K562 (cell line): Measurements from ENCODE around the gene DPP3. TPM values are rescaled to one million over a fixed set of nuclear protein-coding genes. Genes with fewer than 3 reads are reported as not detected.

Experiments used
- ATF6 ChIP-seq: sonication (generic); formaldehyde crosslinking; IDR thresholded peaks from 2 replicates; pipeline ENCODE4 v1.4.0; 2020; ENCODE audit warnings: mild to moderate bottlenecking, missing genetic modification reagents
- CBX3 ChIP-seq, 2 experiments: IDR thresholded peaks; 1 replicate in 1 of 2; 2 replicates in 1 of 2; pipeline ENCODE4 v1.6.1; 2012; ENCODE audit warnings: inconsistent platforms in 2 of 2, low read length in 2 of 2, borderline replicate concordance in 1 of 2, control low read depth in 1 of 2
- CHCHD3 ChIP-seq: fragments of 250-450 bp; sonication (Bioruptor Pico); IDR thresholded peaks from 2 replicates; pipeline ENCODE4 v2.1.2; 2022; ENCODE audit warnings: mild to moderate bottlenecking
- MAX ChIP-seq: sonication (generic); formaldehyde crosslinking; IDR thresholded peaks from 2 replicates; pipeline ENCODE4 v1.9.0; 2022; ENCODE audit warnings: mild to moderate bottlenecking, missing genetic modification reagents
- MGA ChIP-seq: fragments of 450-650 bp; IDR thresholded peaks from 2 replicates; pipeline ENCODE4 v1.6.1; 2016; ENCODE audit warnings: mild to moderate bottlenecking, moderate library complexity
- NEUROD1 ChIP-seq: fragments of 150-350 bp; IDR thresholded peaks from 2 replicates; pipeline ENCODE4 v1.6.1; 2014; ENCODE audit warnings: borderline replicate concordance, low read length, low read depth; ENCODE audit not compliant: partially characterized antibody
- YY1 ChIP-seq, 3 experiments: IDR thresholded peaks; 2 replicates each; pipeline ENCODE4 v1.6.1; 2011; ENCODE audit warnings: low read length in 2 of 3, mild to moderate bottlenecking in 2 of 3, moderate library complexity in 2 of 3, borderline replicate concordance in 1 of 3, control low read depth in 1 of 3, low read depth in 1 of 3; ENCODE audit not compliant: insufficient read depth in 3 of 3, insufficient replicate concordance in 2 of 3, control insufficient read depth in 1 of 3, insufficient read length in 1 of 3; ENCODE audit errors: extremely low read depth in 1 of 3
- ZFP91 ChIP-seq: sonication (generic); formaldehyde crosslinking; IDR thresholded peaks from 2 replicates; pipeline ENCODE4 v1.8.0; 2022; ENCODE audit warnings: mild to moderate bottlenecking, missing genetic modification reagents
- ZNF311 ChIP-seq: fragments of 250-450 bp; sonication (Bioruptor Pico); IDR thresholded peaks from 2 replicates; pipeline ENCODE4 v1.4.0; 2020; ENCODE audit warnings: mild to moderate bottlenecking, moderate library complexity
- polyA plus RNA-seq, 8 experiments: library from polyadenylated mRNA; depleted of rRNA in 4 of 8; stranded (reverse) in 5 of 8; unstranded in 3 of 8; fragments of >200 nt; fragmentation: Nextera tagmentation in 2 of 8; fragmentation: Illumina TruSeq in 1 of 8; extraction: Ambion mirVana in 2 of 8; extraction: Trizol in 1 of 8; gene quantifications; 2 replicates each; pipeline versions ENCODE4 v1.2.1 to v1.2.3, GENCODE V29; 2011 to 2014; ENCODE audit warnings: inconsistent platforms in 1 of 8, missing spikeins in 1 of 8
- total RNA-seq, 7 experiments: library from RNA; depleted of rRNA in 6 of 7; stranded (reverse); fragments of >200 nt in 6 of 7; fragmentation: Illumina TruSeq in 2 of 7; extraction: Trizol in 2 of 7; gene quantifications; 2 replicates each; pipeline versions ENCODE4 v1.2.1 to v1.2.3, GENCODE V29; 2011 to 2021; ENCODE audit warnings: low replicate concordance in 1 of 7

DPP3 gene
- total and polyA plus RNA-seq, 9 of the 15 experiments (the other 6 are each of a cell fraction or from before 2014, with no cell fraction given), result 3.7 to 69.2 (median 43.3) TPM

GRCh38 chr11:66510271-66510989, 30.2 kb downstream of the DPP3 start, which contains the start of gene BBS1 (continued):
- TF ChIP-seq MGA, result no peak
- peak; percentile 60; the same call in 1 of the 2 replicates for TF ChIP-seq MAX
- 0 out of 2 replicates have a peak, but pooled peaks have one; percentile 18 for TF ChIP-seq ZFP91
- TF ChIP-seq NEUROD1, result peak; percentile 83
- peak in 1 of 2 experiments; percentile 60; a peak in 1 of 3 replicates for TF ChIP-seq CBX3 (IDR thresholded peaks at IDR 0.05; ENCODE audit: borderline replicate concordance in 1 of 2, low read length in 2 of 2)
- TF ChIP-seq ATF6, result 0 out of 2 replicates have a peak, but pooled peaks have one; percentile 26
- no peak for TF ChIP-seq CHCHD3 (CRISPR knock-in tag)
- TF ChIP-seq YY1 (IDR thresholded peaks at IDR 0.05; ENCODE audit: borderline replicate concordance in 1 of 3, control insufficient read depth in 1 of 3, extremely low read depth in 1 of 3, insufficient read depth in 3 of 3, insufficient read length in 1 of 3, insufficient replicate concordance in 2 of 3, low read depth in 1 of 3, low read length in 2 of 3), result peak; percentile 84 to 97 (median 96)
- TF ChIP-seq ZNF311 (CRISPR knock-in tag), result no peak
